ENCODE data around the gene CHID1.

CHID1 gene

GRCh38 chr11:907668-908067 is 2.9 kb downstream of the CHID1 start:
- DNase-seq: no peak

DNA sequence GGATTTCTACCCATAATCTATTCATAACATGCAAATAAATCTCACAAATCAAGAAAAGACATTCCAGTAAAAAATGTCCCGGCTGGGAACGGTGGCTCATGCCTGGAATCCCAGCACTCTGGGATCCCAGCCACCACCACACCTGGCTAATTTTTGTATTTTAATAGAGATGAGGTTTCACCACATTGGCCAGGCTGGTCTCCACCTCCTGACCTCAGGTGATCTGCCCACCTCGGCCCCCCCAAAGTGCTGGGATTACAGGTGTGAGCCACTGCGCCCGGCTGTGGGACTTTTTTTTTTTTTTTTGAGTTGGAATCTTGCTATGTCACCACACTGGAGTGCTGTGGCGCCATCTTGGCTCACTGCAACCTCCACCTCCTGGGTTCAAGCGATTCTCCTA is 4.7 kb downstream of the CHID1 start:
- DNase-seq: no peak

DNA sequence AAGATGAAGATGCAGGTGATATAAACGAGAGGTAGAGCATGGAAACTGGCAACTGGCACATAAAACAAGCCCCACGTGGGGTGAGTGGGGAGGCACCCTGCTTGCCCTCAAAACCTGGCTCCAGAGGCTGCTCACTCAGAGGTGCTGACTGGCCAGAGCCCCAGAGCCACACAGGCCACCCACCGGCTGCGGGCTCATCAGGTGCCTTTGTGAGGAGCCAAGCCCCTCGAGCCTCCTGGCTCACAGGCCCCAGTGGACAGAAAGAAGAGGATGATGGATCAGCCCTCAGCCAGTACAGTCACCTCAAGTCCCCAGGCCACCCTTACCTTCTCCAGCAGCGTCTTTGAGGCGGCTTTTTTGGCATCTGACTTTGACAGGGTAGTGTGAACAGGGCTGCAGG is 6.2 kb downstream of the CHID1 start:
- DNase-seq: no peak

DNA sequence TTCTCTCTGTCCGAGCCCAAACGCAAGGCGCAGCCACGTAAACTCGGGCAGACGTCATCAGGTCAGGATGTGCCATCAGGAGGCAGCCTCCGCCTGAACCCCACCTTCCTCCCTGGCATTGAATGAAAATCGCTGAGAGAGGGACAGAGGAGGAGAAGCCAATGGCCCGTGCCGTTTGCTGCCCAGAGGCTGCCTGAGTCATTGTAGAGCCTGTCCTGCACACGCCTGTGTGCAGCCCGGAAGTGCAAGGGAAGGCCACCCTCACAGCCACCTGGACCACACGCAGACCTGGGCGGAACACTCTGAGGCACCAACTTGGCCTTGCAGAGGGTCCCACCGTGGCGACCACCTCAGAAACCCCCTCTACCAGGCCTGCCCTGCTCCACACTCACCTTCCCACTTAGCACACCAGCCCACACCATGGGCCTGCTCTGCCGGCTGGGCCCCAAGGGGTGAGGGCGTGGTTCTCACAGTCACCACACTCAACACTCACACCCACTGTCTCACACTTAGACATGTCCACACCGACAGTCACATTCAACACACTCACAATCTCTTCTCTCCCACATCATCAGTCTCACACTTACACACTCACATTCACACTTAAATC is 9.1 kb downstream of the CHID1 start:
- no peak for DNase-seq

DNA sequence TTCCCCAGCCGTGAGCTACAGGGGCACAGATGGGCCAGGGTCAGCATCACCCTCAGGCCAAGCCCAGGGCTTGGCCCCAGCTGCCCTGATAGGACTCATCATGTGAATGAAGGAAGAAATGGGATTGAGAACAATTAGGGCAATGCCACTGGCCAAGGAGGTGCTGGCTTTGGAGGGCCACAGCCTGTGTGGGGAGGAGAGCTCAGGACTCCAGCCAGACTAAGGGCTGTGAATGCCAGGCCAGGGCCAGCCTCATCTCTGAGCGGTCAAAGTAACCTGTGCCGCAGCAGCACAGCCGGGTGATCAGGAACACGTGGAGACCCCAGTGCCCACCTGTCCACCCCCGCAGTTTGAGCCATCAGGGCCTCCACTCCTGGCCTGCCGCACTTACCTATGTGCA is 10.1 kb downstream of the CHID1 start:
- DNase-seq: no peak

DNA sequence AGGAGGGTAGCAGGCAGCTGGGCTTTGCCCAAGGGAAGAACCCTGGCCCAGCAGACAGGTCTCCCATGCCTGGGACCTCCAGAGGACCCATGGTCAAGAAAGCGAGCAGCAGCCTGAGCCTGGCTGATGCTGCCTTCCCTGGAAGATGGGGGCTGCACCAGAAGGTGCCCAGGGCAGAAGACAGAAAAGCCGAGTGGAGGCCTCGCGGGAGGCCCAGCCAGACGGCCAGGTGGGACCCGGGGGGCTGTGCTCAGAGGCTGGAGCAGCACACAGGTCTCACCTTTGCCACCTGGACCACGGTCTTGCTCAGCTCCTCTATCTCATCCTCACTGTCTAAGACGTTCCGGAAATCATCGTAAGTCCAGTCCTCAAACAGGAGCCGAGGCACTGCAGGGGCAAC is 10.9 kb downstream of the CHID1 start:
- no peak for DNase-seq

- no peak for DNase-seq
Measured at GRCh38 chr11:898540-899190, 11.9 kb downstream of the CHID1 start.

- DNase-seq: no peak
Measured at GRCh38 chr11:898143-898511, 12.5 kb downstream of the CHID1 start.

DNA sequence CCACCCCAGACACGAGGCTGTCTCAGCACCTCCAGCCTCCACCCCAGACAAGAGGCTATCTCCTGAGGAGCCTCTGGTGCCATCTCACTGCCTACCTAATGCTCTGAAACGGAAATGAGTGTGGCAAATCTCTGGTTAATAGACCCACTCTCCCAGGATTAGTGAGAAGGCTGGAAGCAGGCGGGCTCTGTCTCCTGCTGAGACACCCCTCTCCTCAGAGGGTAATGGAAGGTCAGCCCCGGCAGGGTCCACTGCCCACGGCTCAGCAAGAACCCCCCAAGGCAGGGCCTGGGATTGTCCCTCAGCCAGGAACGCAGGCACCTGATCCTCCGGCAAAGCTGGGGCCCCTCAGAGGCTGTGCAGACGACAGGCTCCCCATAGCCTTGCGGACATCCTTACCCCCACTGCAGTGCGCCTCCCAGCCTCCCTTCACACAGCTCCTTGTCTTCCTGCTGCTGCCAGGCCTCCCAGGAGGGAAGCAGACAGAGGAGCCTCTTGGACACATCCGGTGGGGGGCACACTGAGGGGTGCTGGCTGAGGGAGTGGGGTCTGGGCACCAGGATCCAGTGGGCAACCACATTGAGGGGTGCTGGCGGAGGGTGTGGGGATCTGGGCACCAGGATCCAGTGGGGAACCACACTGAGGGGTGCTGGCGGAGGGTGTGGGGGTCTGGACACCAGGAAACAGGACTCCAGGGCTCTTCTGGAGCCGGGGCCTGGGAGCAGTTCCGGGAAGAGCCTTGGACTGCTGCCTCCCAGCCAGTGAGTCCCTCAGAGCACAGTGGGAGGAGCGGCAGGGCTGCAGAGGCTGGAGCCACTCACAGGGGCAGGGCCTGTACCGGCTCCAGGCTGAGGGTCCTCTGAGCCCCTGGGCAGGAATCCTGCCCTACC is 13.1 kb downstream of the CHID1 start:
- DNase-seq: no peak

DNA sequence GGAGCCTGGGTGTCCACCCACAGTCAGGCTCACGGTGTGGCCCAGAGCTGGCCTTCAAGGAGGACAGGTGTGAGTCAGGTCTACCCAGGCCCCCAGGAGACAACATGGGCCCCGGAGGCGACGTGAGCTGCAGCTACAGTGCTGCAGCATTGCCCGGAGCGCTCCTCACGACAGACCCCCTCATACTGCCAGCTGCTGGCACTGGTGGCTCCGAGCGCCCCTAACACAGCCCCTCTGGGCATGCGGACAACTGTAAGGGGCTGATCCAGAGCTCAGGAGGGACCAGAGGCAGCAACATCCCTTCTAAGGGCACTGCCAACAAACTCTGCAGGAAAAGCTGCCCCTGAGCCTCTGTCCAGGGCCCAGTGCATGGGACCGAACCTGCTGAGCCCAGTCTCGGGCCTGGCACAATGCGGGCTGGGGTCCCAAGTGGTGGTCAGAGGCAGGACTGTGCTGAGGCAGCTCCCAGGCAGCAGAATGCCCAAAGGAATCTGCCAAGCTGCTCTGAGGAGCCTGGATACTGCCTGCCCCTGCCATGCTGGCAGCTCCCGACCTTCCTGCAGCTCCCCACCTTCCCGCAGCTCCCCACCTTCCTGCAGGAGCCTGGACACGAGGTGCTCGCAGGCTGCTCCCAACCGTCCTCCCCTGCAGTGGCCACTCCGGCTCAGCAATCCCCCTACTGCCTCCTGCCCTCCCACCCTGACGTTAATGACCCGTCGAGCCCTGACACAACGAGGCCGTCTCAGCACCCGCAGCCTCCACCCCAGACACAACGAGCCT is 15.1 kb downstream of the CHID1 start:
- no peak for DNase-seq

GRCh38 chr11:894575-895201 is 15.9 kb downstream of the CHID1 start:
- no peak for DNase-seq

DNA sequence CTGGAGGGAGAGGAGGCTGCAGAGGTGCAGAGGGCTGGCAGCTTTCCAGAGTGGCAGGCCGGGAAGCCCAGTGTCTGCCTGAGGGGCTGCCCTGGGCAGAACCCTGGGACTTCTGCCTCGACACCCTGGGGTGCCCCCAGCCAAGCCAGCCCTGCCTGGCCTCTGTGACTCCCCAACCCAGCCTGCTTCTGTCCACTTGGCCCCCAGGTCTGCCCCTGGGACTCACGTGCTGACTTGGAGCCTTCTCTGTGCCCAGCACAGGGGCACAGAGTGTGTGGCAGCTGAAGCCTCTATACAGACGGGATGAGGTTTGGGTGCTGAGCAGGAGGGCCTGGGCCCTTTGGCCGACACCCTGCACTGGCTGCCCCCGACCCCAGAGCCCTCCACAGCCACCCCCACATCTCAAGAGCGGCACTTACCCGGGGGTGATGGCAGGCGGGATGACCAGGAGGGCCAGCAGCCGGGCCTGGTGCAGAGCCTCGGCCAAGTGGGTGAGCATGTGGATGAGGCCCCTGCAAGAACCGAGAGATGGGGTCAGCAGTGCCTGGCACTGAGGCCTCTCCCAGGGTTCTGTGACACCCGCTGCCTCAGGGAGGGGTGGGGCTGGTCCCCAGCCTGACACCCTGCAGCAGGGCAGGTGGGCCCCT is 17.5 kb downstream of the CHID1 start:
- no peak for DNase-seq

GRCh38 chr11:890794-891540 is 19.6 kb downstream of the CHID1 start:
- no peak for DNase-seq

DNA sequence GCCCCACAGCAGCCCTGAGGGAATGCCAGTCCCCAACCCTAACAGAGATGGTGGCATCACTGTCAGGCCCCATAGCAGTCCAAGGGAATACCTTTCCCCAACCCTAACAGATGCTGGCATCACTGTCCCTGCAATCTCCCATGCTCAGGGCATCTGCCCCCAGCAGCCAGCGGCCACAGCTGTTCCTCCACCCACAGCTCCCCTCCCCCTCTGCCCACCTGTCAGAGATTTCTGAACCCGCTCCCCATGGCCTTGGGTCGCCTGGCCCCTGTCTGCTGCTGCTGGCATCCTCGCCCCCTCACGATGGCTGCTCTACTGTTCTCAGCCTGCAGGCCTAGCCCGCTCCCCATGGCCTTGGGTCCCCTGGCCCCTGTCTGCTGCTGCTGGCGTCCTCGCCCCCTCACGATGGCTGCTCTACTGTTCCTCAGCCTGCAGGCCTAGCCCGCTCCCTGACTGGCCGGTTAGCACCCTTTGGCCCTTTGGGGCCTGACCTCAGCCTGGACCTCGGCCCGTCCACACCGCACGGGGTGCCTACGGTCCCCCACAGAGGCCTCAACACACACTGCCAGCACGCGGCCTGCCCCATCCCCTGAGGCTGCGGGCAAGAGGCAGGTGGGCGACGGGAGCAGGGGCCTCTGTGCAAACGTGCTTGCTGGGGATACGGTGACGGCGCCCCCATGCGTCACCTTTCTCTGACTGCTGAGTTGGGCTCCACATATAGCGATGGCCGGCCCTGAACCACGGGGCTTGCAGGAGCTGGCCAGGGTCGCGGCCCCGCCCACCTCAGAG is 20.7 kb downstream of the CHID1 start:
- DNase-seq: no peak

DNA sequence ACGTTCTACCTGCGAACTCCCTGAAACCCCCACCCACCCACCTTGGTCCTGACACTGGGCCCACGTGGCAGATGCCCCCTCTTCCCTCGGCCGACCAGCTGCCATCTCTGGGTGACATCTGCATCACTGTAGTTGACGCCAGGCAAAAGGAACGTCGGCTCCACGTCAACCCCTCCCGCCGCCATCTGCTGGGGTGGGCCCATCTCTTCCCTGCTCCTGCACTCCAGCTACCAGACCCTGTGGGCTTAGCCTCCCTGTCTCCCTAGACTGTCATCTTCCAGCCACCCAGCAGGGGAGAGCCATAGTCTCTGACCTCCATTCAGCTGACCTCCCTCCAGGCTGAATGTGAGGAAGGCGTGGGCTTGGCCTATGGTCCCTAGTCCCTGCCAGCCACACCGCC is 21.4 kb downstream of the CHID1 start:
- DNase-seq: no peak

GRCh38 chr11:888310-889212 is 22.0 kb downstream of the CHID1 start:
- DNase-seq: no peak

DNA sequence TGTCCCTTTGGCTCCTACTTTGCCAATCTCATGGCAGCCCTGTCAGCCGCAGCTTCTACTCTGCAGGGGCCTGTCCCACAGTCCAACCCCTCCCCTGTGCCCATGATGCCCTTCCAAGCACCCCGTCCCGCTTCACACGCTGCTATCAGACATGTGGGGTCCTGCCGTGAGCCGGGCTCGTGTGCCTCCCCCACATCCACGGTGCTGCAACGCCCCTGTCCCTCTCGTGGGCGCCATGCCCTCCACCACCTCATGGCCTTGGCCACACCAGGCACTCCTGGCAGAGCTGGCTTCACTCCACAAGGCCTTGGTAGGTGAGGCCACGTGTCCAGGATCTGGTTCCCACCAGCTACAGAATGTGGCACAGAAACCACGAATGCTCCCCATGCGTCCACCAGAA is 23.0 kb downstream of the CHID1 start:
- no peak for DNase-seq

DNA sequence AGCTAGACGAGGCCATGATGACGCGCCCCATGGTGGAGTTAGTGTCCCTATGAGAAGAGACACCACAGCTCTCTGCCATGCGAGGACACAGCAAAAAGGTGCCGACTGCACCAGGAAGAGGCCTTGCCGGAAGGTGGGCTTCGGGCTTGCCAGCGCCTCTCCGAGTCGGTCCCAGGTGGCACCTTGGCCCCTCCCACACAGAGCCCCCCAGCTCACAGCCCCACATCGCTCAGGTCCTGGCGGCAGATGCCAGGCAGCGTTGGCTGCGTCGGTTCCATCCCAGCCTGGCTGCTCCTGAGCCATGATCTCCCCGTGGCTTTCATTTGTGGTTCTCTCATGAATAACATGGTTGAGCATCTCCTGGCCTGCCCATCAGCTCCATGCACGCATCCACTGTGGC is 24.0 kb downstream of the CHID1 start:
- no peak for DNase-seq

DNA sequence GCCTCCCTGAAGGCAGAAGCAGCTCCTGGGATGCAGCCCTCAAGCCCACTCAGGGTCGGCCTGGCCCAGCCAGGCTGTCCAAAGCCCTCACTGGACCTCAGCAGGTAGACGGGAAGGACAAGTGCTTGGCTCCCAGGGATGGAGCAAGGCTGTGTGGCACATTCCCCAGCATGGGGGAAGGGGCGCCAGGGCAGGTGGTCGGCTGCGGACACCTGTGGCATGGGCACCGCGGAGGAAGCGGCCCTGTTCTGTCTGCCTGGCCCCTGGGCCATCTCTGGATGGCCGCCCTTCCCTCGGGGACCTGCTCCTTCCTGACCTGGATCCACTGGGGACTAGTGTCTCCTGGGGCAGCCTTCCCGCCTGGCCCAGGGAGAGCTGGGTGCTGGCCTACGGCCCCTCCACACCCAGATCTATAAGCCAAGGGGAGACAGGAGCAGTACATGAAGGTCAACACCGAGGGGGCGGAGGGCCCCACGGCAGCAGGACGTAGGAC is 26.0 kb downstream of the CHID1 start:
- no peak for DNase-seq

All from inflammatory macrophage (primary cell).